ENCODE data around the gene ZNF804B.

GRCh38 chr7:89308535-89308934 is 549.0 kb downstream of the ZNF804B start:
- TF ChIP-seq EP300 (IDR thresholded peaks at IDR 0.05) (no peak), POLR2A (IDR thresholded peaks at IDR 0.05) (no peak), CTCF (IDR thresholded peaks at IDR 0.05) (no peak), POLR2AphosphoS5 (IDR thresholded peaks at IDR 0.05) (no peak)
